HCEC 1CT (cell line): ENCODE measurements around the gene ZNF23.

Experiments used
- DNase-seq: peaks from one replicate; pipeline ENCODE4 v3.0.0-alpha.2; 2017

The ZNF23 gene

DNA sequence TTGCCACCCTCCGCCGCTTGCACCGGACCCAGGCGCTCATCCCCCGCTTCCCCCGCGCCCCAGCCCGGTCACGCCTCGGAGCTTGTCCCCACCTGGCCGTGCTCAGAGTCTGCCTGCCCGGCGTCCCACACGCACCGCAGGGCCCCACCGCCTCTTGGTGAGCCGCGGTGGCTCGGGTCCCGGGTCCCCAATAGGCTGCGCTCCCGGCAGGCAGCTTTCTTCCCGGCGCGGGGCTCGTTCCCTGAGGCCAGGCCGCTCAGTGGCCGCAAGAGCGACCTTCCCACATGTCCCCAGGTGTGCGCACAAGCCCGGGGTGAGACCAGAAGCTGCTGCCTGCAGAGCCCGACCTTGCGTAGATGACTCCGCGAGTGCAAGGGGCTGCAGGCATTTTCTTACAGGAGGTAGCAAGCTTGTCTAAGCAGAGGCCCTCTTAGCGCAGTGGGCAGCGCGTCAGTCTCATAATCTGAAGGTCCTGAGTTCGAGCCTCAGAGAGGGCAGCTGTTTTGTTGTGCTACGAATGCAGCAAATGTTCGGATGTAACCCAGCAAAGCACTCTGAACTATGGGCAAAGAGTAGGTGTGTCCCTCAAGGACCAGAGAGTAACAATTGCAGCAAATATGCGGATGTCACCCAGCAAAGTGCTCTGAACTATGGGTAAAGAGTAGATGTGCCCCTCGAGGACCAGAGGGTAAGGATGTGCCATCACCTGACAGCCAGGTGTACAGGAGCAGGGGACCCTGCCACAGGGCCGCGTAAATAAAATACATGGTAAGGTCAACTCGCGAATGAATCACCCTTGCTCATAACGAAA lies 35.8 kb downstream of the ZNF23 start:
- peak; percentile 38 for DNase-seq

DNA sequence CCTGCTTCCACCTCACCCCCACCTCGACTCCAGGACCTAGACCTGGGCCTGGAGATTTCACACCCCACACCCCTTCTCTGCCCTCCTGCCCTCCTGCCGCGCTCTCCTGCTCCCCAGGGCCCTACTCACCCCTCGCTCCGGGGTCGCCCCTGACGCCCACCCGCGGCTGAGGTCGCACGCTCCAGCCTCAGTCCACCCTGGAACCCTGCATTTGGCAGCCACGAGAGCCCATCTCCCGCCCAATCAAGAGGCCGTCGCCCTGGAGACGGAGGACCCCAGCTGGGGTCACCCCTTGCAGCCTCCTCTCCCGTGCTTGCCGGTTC lies 36.3 kb downstream of the ZNF23 start:
- DNase-seq = no peak

DNA sequence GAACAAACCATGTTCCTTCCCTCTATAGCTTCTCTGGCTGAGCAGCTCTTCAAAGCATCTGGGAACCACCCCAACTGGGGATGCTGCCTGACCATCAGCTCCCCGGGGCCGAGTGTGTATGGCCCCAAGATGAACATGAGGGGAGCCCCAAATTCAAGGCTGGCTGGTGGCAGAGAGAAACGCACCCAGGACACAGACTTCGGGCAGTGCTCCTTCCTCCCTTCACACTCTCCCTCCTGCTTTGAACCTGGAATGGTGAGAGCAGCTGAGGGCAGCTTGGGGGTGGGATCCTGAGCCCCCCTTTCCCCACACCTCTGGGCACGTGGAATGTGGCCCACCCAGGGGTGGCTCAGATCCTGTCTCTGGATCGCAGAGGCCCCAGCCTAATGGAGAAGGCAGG lies 37.4 kb downstream of the ZNF23 start:
- no peak for DNase-seq

DNA sequence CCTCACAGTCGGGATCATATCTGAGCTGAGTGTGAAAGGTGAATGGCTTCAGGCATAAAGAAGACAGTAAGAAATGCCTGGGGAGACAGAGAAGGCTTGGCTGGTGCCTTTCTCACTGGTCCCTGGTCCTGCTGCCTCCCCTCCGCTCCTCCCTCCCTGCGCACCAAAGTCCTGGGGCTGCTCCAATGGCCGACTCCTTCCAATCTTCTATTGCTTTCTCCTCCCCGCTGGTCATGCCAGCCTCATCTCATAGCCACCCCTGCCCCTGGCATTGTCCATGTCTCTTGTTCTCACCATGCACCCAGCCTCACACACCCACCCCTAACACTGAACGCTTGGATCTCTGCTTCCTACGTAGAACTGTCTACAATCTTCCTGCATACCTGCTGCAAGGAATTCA lies 38.2 kb downstream of the ZNF23 start:
- no peak for DNase-seq

DNA sequence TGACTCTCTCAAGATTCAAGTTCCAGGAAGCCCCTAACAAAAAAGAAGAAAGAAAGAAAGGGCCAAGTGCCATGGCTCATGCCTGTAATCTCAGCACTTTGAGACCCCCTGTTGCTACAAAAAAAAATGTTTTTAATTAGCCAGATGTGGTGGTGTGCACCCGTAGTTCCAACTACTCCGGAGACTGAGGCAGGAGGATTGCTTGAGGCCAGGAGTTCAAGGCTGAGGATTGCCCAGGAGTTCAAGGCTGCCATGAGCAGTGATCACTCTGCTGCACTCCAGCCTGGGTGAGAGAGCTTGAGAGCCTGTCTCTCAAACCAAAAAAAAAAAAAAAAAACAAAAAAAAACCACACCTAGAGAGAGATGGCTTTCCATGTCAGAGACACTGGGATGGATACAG lies 39.0 kb downstream of the ZNF23 start:
- DNase-seq = no peak

DNA sequence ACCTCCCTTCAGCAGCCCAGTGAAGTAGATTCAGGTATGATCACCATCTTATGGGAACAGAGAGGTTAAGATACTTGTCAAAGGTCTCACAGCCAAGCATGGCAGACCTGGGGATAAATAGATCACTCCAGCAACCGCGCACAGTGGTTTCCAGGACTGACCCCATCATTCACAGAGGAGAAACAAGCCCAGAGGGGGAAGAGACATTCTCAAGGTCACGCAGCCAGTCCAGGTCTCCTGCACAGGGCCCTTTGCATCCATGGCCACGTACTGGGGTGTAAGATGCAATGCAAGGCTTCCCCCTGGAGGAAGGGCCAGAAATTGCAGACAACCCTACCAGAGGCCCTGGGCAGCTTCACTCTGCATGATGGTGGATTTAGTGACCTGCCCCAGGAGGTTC lies 40.1 kb downstream of the ZNF23 start:
- DNase-seq = peak; percentile 3

DNA sequence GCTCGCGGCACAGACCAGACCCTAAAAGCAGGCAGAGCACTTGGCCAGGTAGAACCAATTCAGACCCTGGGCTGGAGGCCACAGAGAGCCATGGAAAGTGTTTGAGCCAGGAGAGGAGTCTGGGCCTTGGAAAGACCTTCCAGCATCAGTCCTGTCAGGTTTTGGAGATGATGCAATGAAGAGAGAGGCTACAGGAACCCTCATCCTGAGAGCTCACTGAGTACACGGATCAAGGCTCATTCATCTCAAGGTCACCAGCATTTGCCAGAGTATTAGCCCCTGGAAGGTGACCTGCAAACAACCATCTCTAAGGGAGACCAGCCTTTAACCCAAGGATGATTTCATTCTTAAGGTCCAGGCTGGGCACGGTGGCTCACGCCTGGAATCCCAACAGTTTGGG lies 48.0 kb downstream of the ZNF23 start:
- no peak for DNase-seq

DNA sequence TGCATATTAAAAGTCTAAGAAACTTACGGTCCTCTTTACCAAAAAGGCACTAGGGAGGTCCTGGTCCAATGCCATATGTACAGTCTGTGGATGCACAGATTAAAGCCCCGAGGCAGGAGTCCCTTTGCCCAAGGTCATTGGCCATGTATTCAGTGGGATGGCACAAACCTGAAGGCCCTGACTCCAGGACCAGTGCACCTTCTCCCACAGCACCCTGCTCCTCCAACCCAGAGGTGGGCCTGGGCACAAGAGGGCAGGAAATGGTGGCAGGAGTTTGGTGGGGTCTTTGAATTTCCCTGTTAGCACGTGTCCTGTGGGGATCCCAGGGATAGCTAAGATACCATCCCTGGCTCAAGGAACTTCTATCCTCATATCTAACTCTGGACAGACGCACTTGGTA lies 48.7 kb downstream of the ZNF23 start:
- DNase-seq = no peak

DNA sequence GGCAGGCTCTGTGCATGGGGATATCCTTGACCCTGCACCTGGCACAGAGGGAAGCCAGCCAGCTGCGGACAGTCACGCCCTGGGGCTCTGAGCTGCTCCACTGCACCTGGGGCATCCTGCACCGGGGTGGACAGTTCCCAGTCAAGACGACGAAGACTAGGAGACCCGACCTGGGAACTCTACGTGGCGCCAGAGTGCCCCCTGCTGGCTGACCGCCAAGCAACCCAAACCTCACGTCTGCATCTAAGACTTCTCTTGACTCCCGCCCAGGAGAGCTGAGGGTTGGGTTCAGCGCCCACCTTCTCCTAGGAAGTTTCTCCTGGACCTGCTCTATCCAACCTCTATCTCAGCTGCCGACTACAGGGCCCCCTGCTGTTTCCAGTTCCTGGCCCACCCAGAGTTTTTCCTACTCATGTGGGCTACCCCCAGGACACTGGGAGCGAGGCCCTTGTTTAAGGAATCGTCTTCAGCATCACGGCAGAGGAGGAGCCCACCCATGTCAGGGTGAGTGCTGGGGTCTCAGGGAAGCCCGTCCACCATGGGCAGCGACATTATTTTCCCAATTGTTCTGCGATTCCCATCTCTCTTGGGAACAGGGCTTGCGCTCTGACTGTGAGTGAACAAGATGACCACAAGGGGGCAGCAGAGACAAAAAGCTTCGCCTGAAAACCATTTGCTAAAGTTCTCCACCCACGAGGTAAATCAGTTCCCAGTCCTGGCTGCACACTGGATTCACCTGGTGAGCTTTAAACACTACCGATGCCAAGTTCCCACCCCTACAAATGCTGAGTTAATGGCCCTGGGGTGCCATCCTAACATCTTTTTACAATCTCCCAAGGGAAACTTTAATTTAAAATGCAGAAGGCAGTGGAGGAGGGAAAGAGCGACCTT lies 49.5 kb downstream of the ZNF23 start:
- peak; percentile 41 for DNase-seq

DNA sequence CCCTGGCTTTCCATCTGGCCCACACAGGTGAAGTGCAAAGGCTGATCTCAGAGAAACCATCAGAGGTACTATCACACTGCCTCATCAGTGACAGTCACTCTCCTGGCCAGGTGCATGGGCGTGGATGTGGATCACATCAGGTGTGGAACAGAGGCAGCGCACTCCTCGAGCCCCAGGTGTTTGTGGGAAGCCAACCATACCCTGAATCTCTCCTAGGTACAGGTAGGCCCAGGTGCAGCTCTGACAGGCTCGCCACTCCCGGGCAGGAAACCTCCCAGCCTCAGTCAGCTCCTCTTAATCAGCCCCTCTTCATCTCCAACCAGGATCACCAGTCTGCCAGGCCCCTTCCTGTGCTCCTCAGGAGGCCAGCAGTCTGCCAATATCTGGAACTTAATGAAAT lies 51.9 kb downstream of the ZNF23 start:
- no peak for DNase-seq

DNA sequence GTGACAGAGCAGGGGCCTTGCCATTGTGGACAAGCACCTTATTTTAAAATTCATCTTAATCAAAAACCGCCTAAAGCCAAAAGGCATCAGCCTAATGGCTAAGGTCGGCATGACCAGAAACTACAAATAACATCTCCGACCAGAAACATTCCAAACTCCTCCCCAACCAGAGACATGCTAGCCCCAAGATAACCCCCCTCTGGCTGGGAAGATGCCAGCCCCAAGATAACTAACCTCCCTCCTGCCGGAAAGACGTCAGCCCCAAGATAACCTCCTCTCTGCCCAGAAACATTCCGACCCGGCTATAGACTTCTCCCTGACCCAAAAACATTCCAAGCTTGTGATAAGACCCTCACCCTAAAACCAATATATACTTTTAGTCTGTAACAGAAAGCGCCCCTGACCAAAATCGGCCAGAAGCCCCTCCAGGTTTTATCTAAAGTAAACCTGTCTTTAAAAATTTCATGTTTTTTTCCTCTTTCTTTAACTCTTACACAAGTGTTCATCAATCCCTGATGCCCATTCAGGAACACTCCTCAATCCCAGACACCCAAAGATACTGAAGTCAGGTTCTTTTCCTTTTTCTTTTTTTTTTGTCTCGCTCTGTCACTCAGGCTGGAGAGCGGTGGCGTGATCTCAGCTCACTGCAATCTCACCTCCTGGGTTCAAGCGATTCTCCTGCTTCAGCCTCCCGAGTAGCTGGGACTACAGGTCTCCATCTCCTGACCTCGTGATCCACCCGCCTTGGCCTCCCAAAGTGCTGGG lies 52.9 kb downstream of the ZNF23 start:
- DNase-seq = no peak

DNA sequence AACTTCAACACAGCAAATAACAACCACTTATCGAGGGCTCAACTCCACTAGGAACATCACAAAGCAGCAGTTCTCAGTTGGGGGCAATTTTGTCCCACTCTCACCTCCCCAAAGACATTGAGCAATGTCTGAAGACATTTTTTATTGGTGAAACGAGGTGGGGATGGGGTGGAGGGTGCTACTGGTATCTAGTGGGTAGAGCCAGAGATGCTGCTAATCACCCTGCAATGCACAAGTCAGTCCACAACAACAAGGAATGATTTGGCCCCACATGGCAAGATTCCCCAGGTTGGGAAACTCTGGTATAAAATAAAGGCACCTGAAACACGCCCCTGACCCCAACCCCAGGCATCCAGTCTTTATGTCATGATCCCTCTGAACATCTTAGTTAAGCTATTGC lies 53.5 kb downstream of the ZNF23 start:
- DNase-seq = no peak

DNA sequence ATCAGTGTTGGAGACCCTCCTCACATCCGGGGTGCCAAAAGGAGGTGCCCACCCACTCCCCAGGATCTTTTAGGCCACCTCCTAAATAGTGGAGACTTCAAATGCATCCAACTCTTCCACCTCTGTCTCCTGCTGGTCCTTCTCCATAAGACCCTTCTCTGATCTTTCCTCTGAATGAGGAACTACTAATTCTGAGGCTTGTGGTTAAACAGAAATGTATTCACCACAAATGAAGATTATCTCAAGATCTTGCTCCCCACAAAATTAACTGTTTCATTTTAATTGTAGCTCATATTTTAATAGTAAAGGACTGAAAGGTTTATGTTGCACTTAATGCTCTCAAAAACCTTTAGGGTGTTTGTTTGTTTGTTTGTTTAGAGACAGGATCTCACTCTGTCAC lies 54.3 kb downstream of the ZNF23 start:
- DNase-seq = no peak

DNA sequence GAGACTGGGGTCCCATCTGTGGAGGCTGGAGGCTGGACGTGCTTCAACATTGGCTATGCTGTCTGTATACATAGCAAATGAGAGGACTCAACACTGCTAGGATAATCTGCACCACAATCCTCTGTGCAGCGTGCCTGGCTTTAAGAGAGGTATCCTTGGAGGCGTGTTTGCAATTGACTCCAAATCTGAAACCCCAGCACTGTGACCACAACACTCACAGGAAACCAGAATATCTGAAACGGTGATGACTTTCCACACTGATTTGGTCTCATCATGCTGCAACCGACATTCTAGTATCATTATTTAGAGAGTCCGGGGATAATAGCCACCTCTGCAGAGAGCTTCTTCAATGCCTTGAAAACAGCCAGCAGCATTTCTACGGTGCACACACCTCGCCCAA lies 55.3 kb downstream of the ZNF23 start:
- DNase-seq = no peak

DNA sequence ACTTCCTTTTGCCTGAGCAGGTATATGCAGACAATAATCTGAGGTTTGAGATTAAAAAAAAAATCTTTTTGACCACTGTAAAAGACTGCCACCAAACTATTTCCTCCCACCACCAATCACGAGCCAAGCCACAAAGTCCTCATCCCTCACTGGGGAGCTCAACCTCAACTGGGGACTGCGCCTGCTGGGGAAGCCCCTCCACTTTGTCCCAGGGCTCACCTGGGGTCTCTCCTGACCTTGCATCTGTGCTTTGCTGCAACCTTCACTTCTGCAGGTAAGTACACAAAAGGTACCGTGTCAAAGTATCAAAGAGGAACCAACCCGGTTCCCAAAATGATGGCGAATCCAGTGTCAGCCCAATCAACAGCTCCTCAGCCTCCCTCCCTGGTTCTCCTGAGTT lies 55.7 kb downstream of the ZNF23 start:
- no peak for DNase-seq

DNA sequence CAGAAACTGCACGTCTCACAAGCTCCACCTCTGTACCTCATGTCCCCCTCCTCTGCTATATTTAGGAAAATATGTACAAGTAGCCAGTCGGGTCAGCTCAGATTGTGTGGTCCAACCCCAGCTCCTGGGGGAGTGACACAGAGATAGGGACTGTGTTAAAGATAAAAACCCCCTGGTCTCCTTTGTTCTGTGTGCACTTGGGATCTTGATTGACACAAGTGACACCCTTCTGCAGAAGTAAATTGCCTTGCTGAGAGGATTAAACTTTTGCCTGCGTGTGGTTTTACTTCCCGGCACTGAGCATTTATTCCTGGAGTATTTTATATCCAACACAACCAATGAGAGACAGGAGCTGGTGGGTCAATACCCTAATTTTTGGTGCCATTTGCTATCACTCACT lies 57.7 kb downstream of the ZNF23 start:
- no peak for DNase-seq

DNA sequence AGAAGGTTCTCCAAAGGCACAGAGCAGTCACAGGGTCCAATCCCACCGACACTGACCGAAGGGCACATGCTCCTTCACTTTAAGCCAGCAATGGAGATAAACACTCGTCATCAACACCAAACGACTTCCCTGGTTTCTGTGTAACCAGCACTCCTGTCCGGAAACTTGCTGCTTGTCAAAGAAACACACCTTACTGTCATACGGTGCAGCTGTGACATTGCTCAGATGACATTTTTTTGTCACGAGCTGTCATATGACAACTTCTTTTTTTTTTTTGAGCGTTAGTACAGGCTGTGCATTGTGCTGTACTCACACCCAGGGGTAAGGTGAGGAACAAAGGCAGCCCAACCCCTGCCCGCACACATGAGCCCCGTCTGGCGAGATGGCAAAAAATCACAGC lies 59.4 kb downstream of the ZNF23 start:
- no peak for DNase-seq

DNA sequence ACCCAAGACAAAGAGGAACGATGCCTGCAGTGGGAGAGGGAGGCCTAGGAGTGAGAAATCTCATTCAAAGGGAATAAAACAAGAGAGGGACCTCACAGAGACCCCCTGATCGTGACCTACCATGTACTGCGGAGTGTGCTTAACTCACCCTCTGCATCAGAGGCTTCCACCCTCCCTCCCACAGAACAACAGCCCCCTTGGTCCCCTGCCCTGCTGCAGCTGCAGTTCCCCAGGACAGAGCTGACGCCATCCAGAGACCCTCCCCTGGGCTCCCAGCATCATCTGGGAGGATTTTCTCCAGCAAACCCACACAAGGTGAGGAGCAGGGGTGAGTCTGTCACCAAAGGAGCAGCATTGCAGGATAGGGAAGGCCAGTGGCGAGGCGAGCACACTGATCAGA lies 60.0 kb downstream of the ZNF23 start:
- DNase-seq = no peak

DNA sequence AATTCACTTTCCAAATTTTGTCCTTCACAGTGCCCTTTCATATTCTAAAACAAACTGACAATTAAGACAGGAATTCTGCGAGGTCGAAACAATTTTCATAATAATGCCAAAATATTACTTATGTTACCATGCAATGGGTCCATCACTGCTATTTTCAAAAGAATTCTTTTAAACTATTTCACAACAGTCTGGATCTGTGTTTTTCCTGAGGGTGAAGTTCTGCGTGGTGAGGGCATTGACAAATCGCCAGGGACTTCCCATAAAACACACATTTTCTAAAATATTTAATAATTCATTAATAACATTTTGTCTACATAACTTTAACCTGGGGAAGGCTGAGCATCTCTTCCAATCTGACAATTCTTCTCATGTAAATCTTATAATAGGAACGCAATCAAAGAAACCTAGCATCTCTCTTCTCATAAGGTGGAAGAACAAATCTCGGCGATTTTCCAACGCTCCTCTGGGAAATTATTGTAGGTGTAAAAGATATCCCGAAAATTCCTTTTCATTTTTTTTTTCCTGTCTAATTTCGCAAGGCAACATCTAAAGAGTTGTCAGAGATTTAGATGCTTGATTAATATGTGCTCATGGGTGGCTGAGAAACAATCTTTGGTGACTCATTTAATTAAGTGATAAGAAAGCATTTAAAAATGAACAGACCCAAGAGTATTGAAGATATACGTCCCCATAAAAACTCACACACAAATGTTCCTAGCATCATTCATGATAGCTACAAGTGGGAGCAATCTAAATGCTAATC lies 62.1 kb downstream of the ZNF23 start:
- DNase-seq = no peak
